Measurements from ENCODE around the gene LPAR5. TPM values are rescaled to one million over a fixed set of nuclear protein-coding genes. Genes with fewer than 3 reads are reported as not detected.

LPAR5 gene
- total RNA-seq, 1 donor = 4.1 TPM

DNA sequence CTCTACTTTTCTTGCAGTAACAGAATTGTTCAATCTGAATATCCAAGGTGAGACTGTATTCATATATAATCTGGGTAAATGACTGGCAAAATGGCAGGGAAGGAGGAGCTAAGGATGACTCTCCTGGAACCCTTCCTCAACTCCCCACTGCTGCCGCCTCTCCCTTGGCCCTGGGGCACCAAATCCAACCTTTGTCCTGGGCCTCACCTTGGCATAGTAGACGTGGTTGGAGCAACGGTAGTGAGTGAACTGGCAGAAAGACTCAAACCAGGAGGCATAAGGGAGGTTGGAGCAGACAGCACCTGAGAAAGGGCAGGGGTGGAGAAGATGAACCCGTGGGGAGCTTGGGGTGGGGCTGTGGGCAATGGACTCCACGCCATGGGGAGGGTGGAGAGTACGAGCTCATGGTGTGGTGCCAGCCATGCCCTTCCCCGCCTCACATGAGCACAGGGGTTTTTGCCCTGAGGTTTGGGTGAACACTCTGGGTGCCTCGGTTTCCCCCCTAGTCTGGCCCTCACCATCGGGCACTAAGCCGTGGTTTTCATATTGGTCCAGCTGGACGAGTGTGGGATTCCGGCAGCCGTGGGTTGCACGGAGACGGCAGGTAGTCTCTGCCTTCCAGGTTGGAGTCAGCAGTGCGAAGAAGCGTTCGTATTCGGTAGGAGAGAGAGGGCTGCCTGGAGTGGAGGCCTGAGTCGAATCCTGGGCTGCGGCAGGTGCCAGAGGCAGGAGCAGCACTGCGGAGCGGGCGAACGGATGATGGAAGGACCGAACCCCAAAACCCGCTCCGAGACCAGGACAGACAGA, 10.7 kb upstream of the LPAR5 start:
- Histone ChIP-seq H3K9me3 (ENCODE audit: low read depth, low read length) (no peaks in the 10 kb centered on the region), H3K4me3 (ENCODE audit: low read length) (peak overlapping the region; percentile 39), H3K4me1 (ENCODE audit: insufficient read depth, low read length) (peaks cover 44% of the 10 kb centered on the region), H3K27me3 (ENCODE audit: insufficient read depth, low read length) (no peaks in the 10 kb centered on the region)

DNA sequence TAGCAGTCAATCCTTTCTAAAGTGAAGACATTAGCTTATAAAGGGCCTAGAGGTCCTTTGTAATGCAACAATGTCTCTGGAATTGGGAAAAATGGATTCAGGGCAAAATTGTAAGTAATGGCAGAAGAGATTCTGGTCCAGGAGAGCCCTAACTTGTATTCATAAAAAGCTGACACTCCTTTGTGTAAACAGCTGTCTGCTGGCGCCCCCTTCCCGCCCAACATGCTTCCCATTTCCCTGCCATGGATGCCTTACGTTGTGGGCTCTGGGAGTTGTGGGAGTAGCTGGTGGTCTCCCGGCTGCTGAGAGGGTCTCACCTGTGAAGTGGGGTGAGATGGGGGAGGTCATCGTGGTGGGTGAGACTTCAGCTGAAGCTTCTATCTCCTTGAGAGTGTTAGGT, 9.1 kb upstream of the LPAR5 start:
- H3K4me3 ChIP-seq (ENCODE audit: low read length) = no peak overlapping the region
- H3K9me3 ChIP-seq (ENCODE audit: low read depth, low read length) = no peaks in the 10 kb centered on the region
- peaks cover 44% of the 10 kb centered on the region for H3K4me1 ChIP-seq (ENCODE audit: insufficient read depth, low read length)
- no peaks in the 10 kb centered on the region for H3K27me3 ChIP-seq (ENCODE audit: insufficient read depth, low read length)

DNA sequence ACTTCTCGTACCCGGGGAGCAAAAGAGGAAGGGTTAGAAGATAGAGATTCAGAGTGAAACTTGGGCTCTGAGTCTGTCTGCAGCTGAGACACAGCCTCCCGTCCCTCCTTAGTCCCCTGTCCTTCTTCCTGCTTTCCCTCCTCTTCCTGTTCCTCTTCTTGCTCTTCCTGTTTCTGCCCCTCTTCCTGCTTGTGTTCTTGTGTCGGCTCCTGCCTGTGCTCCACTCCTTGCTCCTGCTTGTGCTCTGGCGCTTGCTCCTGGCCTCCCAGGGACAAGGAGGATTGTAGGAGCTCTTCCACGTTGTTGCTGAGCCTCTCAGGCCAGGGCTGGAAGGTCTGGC, 8.5 kb upstream of the LPAR5 start:
- Histone ChIP-seq H3K4me1 (ENCODE audit: insufficient read depth, low read length) (peaks cover 50% of the 10 kb centered on the region), H3K27me3 (ENCODE audit: insufficient read depth, low read length) (no peaks in the 10 kb centered on the region), H3K9me3 (ENCODE audit: low read depth, low read length) (no peaks in the 10 kb centered on the region), H3K4me3 (ENCODE audit: low read length) (no peak overlapping the region)

GRCh38 chr12:6643569-6644256, 8.0 kb upstream of the LPAR5 start:
- Histone ChIP-seq H3K9me3 (ENCODE audit: low read depth, low read length) (no peaks in the 10 kb centered on the region), H3K4me1 (ENCODE audit: insufficient read depth, low read length) (peaks cover 55% of the 10 kb centered on the region), H3K4me3 (ENCODE audit: low read length) (no peak overlapping the region), H3K27me3 (ENCODE audit: insufficient read depth, low read length) (no peaks in the 10 kb centered on the region)

DNA sequence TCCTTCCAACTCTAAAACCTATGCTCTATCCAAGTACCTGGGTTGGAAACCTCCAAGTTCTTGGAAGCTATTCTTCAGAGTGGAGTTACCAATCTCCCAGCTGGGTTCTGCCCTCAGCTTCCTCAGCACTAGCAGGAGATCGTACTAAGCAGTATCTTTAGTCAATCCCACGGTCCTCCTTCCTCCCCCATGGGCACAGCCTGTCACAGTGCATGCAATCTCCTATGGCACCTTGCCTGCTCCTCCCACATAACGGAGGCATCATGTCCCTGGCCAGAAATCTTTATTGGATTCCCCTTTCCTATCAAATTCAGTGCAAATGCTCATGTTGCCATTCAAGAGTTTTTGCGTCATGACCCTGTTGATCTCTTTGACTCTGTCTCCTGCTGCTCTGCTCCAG, 5.4 kb upstream of the LPAR5 start:
- Histone ChIP-seq H3K9me3 (ENCODE audit: low read depth, low read length) (no peaks in the 10 kb centered on the region), H3K27me3 (ENCODE audit: insufficient read depth, low read length) (no peaks in the 10 kb centered on the region), H3K4me1 (ENCODE audit: insufficient read depth, low read length) (peaks cover 63% of the 10 kb centered on the region), H3K4me3 (ENCODE audit: low read length) (no peak overlapping the region)

- no peaks in the 10 kb centered on the region for H3K9me3 ChIP-seq (ENCODE audit: low read depth, low read length)
- peaks cover 68% of the 10 kb centered on the region for H3K4me1 ChIP-seq (ENCODE audit: insufficient read depth, low read length)
- no peak overlapping the region for H3K4me3 ChIP-seq (ENCODE audit: low read length)
- no peaks in the 10 kb centered on the region for H3K27me3 ChIP-seq (ENCODE audit: insufficient read depth, low read length)
These were observed 4.7 kb upstream of the LPAR5 start for GRCh38 chr12:6640497-6640896.

- no peak overlapping the region for H3K4me3 ChIP-seq (ENCODE audit: low read length)
- H3K27me3 ChIP-seq (ENCODE audit: insufficient read depth, low read length) = no peaks in the 10 kb centered on the region
- no peaks in the 10 kb centered on the region for H3K9me3 ChIP-seq (ENCODE audit: low read depth, low read length)
- H3K4me1 ChIP-seq (ENCODE audit: insufficient read depth, low read length) = peaks cover 68% of the 10 kb centered on the region
These were observed 3.5 kb upstream of the LPAR5 start for GRCh38 chr12:6639151-6639801.

DNA sequence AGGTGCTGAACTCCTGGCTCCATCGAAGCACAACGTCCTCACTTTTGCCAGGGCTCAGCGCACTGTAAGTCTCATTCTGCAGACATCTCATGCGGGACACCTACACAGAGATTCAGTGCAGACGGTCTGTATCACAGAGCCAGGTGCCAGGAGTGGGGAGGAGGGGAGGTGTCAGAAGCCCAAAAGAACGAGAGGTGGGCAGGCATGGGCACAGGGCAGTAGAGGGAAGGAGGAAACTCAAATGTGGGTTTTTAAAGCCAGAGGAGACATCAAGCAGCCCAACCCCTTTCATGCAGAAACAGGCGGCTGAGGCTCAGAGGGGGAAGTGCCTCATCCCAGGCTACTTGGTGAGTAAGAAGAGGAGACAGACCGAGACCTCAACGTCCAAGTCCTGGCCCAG, 2.5 kb upstream of the LPAR5 start:
- H3K4me3 ChIP-seq (ENCODE audit: low read length) = no peak overlapping the region
- peaks cover 67% of the 10 kb centered on the region for H3K4me1 ChIP-seq (ENCODE audit: insufficient read depth, low read length)

GRCh38 chr12:6635375-6635855, 344 bp downstream of the LPAR5 start:
- peaks cover 85% of the 10 kb centered on the region for H3K4me1 ChIP-seq (ENCODE audit: insufficient read depth, low read length)
- no peaks in the 10 kb centered on the region for H3K27me3 ChIP-seq (ENCODE audit: insufficient read depth, low read length)
- H3K9me3 ChIP-seq (ENCODE audit: low read depth, low read length) = no peaks in the 10 kb centered on the region
- H3K4me3 ChIP-seq (ENCODE audit: low read length) = peak overlapping the region; percentile 35

More for the DNA sequence above, 2.5 kb upstream of the LPAR5 start:
- Histone ChIP-seq H3K9me3 (ENCODE audit: low read depth, low read length) (no peaks in the 10 kb centered on the region), H3K27me3 (ENCODE audit: insufficient read depth, low read length) (no peaks in the 10 kb centered on the region)

DNA sequence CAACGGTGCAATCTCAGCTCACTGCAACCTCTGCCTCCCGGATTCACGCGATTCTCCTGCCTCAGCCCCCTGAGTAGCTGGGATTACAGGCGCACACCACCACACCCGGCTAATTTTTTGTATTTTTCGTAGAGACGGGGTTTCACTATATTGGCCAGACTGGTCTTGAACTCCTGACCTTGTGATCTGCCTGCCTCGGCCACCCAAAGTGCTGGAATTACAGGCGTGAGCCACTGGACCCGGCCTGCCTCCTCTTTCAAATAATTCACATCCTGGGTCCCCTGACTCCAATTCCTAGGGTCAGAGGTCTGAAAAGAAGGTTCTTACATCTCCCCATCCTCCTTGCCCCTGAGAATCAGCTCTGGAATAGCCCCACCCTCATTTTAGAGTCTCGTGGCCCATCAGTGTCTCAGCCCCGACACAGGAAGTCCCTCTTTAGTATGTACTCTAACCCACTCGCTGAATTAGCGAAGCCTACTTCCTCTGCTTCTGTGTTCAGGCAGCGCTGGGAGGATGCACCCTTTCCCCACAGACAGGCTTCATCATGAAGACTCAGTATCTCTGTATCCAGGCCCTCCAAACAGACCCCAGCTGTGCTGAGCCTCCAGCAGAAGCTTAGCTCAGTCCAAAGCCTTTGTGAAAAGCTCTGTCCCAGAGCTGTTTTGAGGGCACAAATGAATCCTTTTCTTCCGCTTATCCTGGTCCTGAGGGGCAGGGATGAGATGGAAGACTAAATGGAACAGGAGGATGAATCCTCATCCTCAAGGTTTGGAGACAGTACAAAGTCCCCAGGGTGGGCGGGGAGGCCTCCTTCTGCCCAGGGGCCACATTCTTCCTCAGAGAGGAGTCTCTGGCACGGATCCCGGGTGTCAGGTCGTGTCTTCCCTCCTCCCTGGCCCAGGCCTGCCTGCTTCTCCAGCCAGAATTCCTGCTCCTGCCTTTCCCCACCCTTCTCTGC, 3.5 kb downstream of the LPAR5 start:
- Histone ChIP-seq H3K9me3 (ENCODE audit: low read depth, low read length) (no peaks in the 10 kb centered on the region), H3K4me3 (ENCODE audit: low read length) (no peak overlapping the region), H3K27me3 (ENCODE audit: insufficient read depth, low read length) (no peaks in the 10 kb centered on the region), H3K4me1 (ENCODE audit: insufficient read depth, low read length) (peaks cover 66% of the 10 kb centered on the region)

- Histone ChIP-seq H3K4me1 (ENCODE audit: insufficient read depth, low read length) (peaks cover 70% of the 10 kb centered on the region), H3K27me3 (ENCODE audit: insufficient read depth, low read length) (no peaks in the 10 kb centered on the region), H3K9me3 (ENCODE audit: low read depth, low read length) (no peaks in the 10 kb centered on the region), H3K4me3 (ENCODE audit: low read length) (peak overlapping the region; percentile 14)
These were observed 4.2 kb downstream of the LPAR5 start for GRCh38 chr12:6631549-6631961.

DNA sequence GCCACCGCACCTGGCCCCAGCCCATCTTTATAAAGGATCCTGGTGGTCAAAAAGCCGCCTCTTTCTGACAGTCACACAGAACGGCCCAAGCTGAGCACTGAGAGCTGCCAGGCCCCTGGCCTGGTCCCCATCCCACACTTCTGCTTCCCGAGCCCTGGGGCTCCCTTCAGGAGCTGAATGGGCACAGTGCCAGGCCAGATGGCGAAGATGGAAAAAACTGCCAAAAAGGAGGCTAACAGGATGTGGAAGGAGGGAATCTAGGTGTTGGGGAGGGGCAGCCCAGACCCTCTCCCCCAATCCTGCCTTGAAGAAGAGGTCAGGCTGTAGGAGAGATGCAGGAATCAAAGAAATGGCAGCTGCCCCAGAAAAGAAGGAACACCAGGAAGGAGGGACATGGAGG, 5.0 kb downstream of the LPAR5 start:
- H3K4me1 ChIP-seq (ENCODE audit: insufficient read depth, low read length) = peaks cover 68% of the 10 kb centered on the region
- no peak overlapping the region for H3K4me3 ChIP-seq (ENCODE audit: low read length)
- H3K27me3 ChIP-seq (ENCODE audit: insufficient read depth, low read length) = no peaks in the 10 kb centered on the region
- H3K9me3 ChIP-seq (ENCODE audit: low read depth, low read length) = no peaks in the 10 kb centered on the region

DNA sequence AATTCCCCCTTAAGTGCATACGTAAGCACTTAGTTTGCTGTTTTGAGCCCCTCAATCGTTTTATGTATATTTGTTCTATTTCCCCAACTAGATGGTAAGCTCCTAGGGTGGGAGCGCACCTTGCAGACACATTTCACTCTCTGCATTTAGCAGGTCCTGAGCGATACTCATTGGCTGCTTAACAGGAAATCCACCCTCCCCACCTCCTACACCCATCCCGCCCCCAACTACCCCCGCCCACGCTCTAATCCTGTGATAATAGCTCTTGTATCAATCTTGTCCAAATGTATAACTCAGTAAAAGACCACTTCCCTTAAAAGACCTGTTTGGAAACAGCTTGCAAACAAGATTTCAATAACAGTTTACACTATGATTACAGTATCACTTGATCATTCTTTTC, 8.1 kb downstream of the LPAR5 start:
- no peaks in the 10 kb centered on the region for H3K27me3 ChIP-seq (ENCODE audit: insufficient read depth, low read length)
- H3K4me3 ChIP-seq (ENCODE audit: low read length) = no peak overlapping the region
- H3K4me1 ChIP-seq (ENCODE audit: insufficient read depth, low read length) = peaks cover 46% of the 10 kb centered on the region
- H3K9me3 ChIP-seq (ENCODE audit: low read depth, low read length) = no peaks in the 10 kb centered on the region

DNA sequence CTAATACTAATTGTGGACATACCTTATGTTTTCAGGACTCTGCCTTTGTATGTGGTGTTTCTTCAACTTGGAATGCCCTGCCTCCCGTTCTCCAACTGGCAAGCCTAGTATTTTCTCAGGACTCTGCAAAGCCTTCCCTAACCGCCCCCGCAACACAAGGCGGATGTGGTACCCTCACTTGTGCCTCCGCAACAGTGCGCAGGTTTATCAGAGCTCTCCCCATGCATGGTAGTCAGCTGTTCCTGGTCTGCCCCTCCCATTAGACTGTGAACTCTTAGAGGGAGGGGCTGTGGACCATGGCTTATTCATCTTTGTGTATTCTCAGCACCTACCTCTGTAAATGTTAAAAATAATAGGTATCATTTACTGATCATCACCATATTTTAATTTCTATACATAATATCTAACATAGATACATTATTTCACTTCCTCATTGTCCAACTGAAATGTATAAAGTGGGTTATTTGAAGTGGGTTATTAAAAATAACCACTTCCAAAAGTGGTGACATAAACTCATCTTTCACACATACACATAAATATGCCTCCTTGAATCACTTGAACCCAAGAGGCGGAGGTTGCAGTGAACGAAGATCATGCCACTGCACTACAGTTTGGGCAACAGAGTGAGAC, 9.0 kb downstream of the LPAR5 start:
- H3K4me1 ChIP-seq (ENCODE audit: insufficient read depth, low read length) = peaks cover 38% of the 10 kb centered on the region
- no peaks in the 10 kb centered on the region for H3K27me3 ChIP-seq (ENCODE audit: insufficient read depth, low read length)
- H3K4me3 ChIP-seq (ENCODE audit: low read length) = no peak overlapping the region
- H3K9me3 ChIP-seq (ENCODE audit: low read depth, low read length) = no peaks in the 10 kb centered on the region
